Measurements from ENCODE around the gene RPTN.
"Not testable (repeated sequence)": the region's sequence is repeated elsewhere in the genome, so short reads cannot be mapped to it uniquely, and the experiment has no call there.

The RPTN gene

GRCh38 chr1:152165286-152166077 lies 6.5 kb upstream of the RPTN start:
- Histone ChIP-seq H3K27ac (ENCODE audit: insufficient read depth, low read depth, low read length, poor library complexity, severe bottlenecking) (no peak overlapping the region), H3K4me1 (ENCODE audit: control insufficient read depth, insufficient read depth, low read length) (no peaks in the 10 kb centered on the region), H3K36me3 (ENCODE audit: control insufficient read depth, insufficient read depth, low read length) (no peaks in the 10 kb centered on the region), H3K27me3 (ENCODE audit: control insufficient read depth, insufficient read depth, low read length, poor library complexity, severe bottlenecking) (no peaks in the 10 kb centered on the region), H3K9me3 (ENCODE audit: control insufficient read depth, low read length) (peaks cover 4% of the 10 kb centered on the region), H3K4me3 (ENCODE audit: insufficient read depth, low read depth, low read length) (no peak overlapping the region)
- WGBS, 2 experiments, result 77 to 81% methylated on average over 4 of the region's 4 CpGs

- 57 to 67% methylated on average over 2 of the region's 2 CpGs for WGBS, 2 experiments
- Histone ChIP-seq H3K4me3 (ENCODE audit: insufficient read depth, low read depth, low read length) (no peak overlapping the region), H3K9me3 (ENCODE audit: control insufficient read depth, low read length) (peaks cover 4% of the 10 kb centered on the region), H3K4me1 (ENCODE audit: control insufficient read depth, insufficient read depth, low read length) (no peaks in the 10 kb centered on the region), H3K27me3 (ENCODE audit: control insufficient read depth, insufficient read depth, low read length, poor library complexity, severe bottlenecking) (no peaks in the 10 kb centered on the region), H3K27ac (ENCODE audit: insufficient read depth, low read depth, low read length, poor library complexity, severe bottlenecking) (no peak overlapping the region), H3K36me3 (ENCODE audit: control insufficient read depth, insufficient read depth, low read length) (no peaks in the 10 kb centered on the region)
These were observed 5.6 kb upstream of the RPTN start for GRCh38 chr1:152164517-152165136.

- no peak overlapping the region for H3K4me3 ChIP-seq (ENCODE audit: insufficient read depth, low read depth, low read length)
- H3K4me1 ChIP-seq (ENCODE audit: control insufficient read depth, insufficient read depth, low read length), result no peaks in the 10 kb centered on the region
- H3K27me3 ChIP-seq (ENCODE audit: control insufficient read depth, insufficient read depth, low read length, poor library complexity, severe bottlenecking), result no peaks in the 10 kb centered on the region
- H3K9me3 ChIP-seq (ENCODE audit: control insufficient read depth, low read length), result peaks cover 4% of the 10 kb centered on the region
- H3K36me3 ChIP-seq (ENCODE audit: control insufficient read depth, insufficient read depth, low read length), result no peaks in the 10 kb centered on the region
- 71 to 79% methylated on average over 1 of the region's 1 CpG for WGBS, 2 experiments
- no peak overlapping the region for H3K27ac ChIP-seq (ENCODE audit: insufficient read depth, low read depth, low read length, poor library complexity, severe bottlenecking)
These were observed 3.9 kb upstream of the RPTN start for GRCh38 chr1:152162792-152163463.

- Histone ChIP-seq H3K36me3 (ENCODE audit: control insufficient read depth, insufficient read depth, low read length) (no peaks in the 10 kb centered on the region), H3K4me1 (ENCODE audit: control insufficient read depth, insufficient read depth, low read length) (no peaks in the 10 kb centered on the region), H3K27ac (ENCODE audit: insufficient read depth, low read depth, low read length, poor library complexity, severe bottlenecking) (no peak overlapping the region), H3K4me3 (ENCODE audit: insufficient read depth, low read depth, low read length) (no peak overlapping the region), H3K9me3 (ENCODE audit: control insufficient read depth, low read length) (peaks cover 4% of the 10 kb centered on the region), H3K27me3 (ENCODE audit: control insufficient read depth, insufficient read depth, low read length, poor library complexity, severe bottlenecking) (no peaks in the 10 kb centered on the region)
- WGBS, 2 experiments, result 55 to 69% methylated on average over 3 of the region's 3 CpGs
These were observed 1.5 kb upstream of the RPTN start for GRCh38 chr1:152160576-152160975.

GRCh38 chr1:152153996-152154395 lies 5.0 kb downstream of the RPTN start:
- no peaks in the 10 kb centered on the region for H3K36me3 ChIP-seq (ENCODE audit: control insufficient read depth, insufficient read depth, low read length)
- peaks cover 4% of the 10 kb centered on the region for H3K9me3 ChIP-seq (ENCODE audit: control insufficient read depth, low read length)
- H3K27me3 ChIP-seq (ENCODE audit: control insufficient read depth, insufficient read depth, low read length, poor library complexity, severe bottlenecking), result no peaks in the 10 kb centered on the region
- no peak overlapping the region for H3K27ac ChIP-seq (ENCODE audit: insufficient read depth, low read depth, low read length, poor library complexity, severe bottlenecking)
- no peaks in the 10 kb centered on the region for H3K4me1 ChIP-seq (ENCODE audit: control insufficient read depth, insufficient read depth, low read length)
- no peak overlapping the region for H3K4me3 ChIP-seq (ENCODE audit: insufficient read depth, low read depth, low read length)
- 69 to 71% methylated on average over 3 of the region's 3 CpGs for WGBS, 2 experiments

- no peak overlapping the region for H3K27ac ChIP-seq (ENCODE audit: insufficient read depth, low read depth, low read length, poor library complexity, severe bottlenecking)
- WGBS, 2 experiments, result 40 to 47% methylated on average over 2 of the region's 2 CpGs
- peaks cover 4% of the 10 kb centered on the region for H3K9me3 ChIP-seq (ENCODE audit: control insufficient read depth, low read length)
These were observed 7.4 kb downstream of the RPTN start for GRCh38 chr1:152151646-152152045.

GRCh38 chr1:152148981-152149380 lies 10.0 kb downstream of the RPTN start:
- no peaks in the 10 kb centered on the region for H3K4me1 ChIP-seq (ENCODE audit: control insufficient read depth, insufficient read depth, low read length)
- no peaks in the 10 kb centered on the region for H3K36me3 ChIP-seq (ENCODE audit: control insufficient read depth, insufficient read depth, low read length)
- H3K4me3 ChIP-seq (ENCODE audit: insufficient read depth, low read depth, low read length), result no peak overlapping the region
- 33 to 60% methylated on average over 1 of the region's 1 CpG for WGBS, 2 experiments
- H3K27ac ChIP-seq (ENCODE audit: insufficient read depth, low read depth, low read length, poor library complexity, severe bottlenecking), result no peak overlapping the region
- no peaks in the 10 kb centered on the region for H3K27me3 ChIP-seq (ENCODE audit: control insufficient read depth, insufficient read depth, low read length, poor library complexity, severe bottlenecking)
- H3K9me3 ChIP-seq (ENCODE audit: control insufficient read depth, low read length), result peaks cover 4% of the 10 kb centered on the region

More at GRCh38 chr1:152151646-152152045, 7.4 kb downstream of the RPTN start:
- no peak overlapping the region for H3K4me3 ChIP-seq (ENCODE audit: insufficient read depth, low read depth, low read length)
- no peaks in the 10 kb centered on the region for H3K27me3 ChIP-seq (ENCODE audit: control insufficient read depth, insufficient read depth, low read length, poor library complexity, severe bottlenecking)
- H3K36me3 ChIP-seq (ENCODE audit: control insufficient read depth, insufficient read depth, low read length), result no peaks in the 10 kb centered on the region
- H3K4me1 ChIP-seq (ENCODE audit: control insufficient read depth, insufficient read depth, low read length), result no peaks in the 10 kb centered on the region

GRCh38 chr1:152148051-152148450 lies 11.0 kb downstream of the RPTN start:
- H3K4me3 ChIP-seq (ENCODE audit: insufficient read depth, low read depth, low read length), result no peak overlapping the region
- H3K27me3 ChIP-seq (ENCODE audit: control insufficient read depth, insufficient read depth, low read length, poor library complexity, severe bottlenecking), result no peaks in the 10 kb centered on the region
- H3K36me3 ChIP-seq (ENCODE audit: control insufficient read depth, insufficient read depth, low read length), result no peaks in the 10 kb centered on the region
- H3K4me1 ChIP-seq (ENCODE audit: control insufficient read depth, insufficient read depth, low read length), result no peaks in the 10 kb centered on the region
- H3K27ac ChIP-seq (ENCODE audit: insufficient read depth, low read depth, low read length, poor library complexity, severe bottlenecking), result no peak overlapping the region
- H3K9me3 ChIP-seq (ENCODE audit: control insufficient read depth, low read length), result peaks cover 4% of the 10 kb centered on the region
- 50 to 52% methylated on average over 3 of the region's 3 CpGs for WGBS, 2 experiments

- Histone ChIP-seq H3K4me3 (ENCODE audit: insufficient read depth, low read depth, low read length) (no peak overlapping the region), H3K4me1 (ENCODE audit: control insufficient read depth, insufficient read depth, low read length) (no peaks in the 10 kb centered on the region), H3K36me3 (ENCODE audit: control insufficient read depth, insufficient read depth, low read length) (no peaks in the 10 kb centered on the region), H3K9me3 (ENCODE audit: control insufficient read depth, low read length) (peaks cover 4% of the 10 kb centered on the region), H3K27ac (ENCODE audit: insufficient read depth, low read depth, low read length, poor library complexity, severe bottlenecking) (no peak overlapping the region), H3K27me3 (ENCODE audit: control insufficient read depth, insufficient read depth, low read length, poor library complexity, severe bottlenecking) (no peaks in the 10 kb centered on the region)
- 73 to 81% methylated on average over 4 of the region's 4 CpGs for WGBS, 2 experiments
These were observed 13.3 kb downstream of the RPTN start for GRCh38 chr1:152145769-152146168.

GRCh38 chr1:152144674-152145183 lies 14.3 kb downstream of the RPTN start:
- not testable (repeated sequence) for H3K4me3 ChIP-seq (ENCODE audit: insufficient read depth, low read depth, low read length); H3K27me3 ChIP-seq (ENCODE audit: control insufficient read depth, insufficient read depth, low read length, poor library complexity, severe bottlenecking); H3K9me3 ChIP-seq (ENCODE audit: control insufficient read depth, low read length); H3K36me3 ChIP-seq (ENCODE audit: control insufficient read depth, insufficient read depth, low read length); H3K4me1 ChIP-seq (ENCODE audit: control insufficient read depth, insufficient read depth, low read length); H3K27ac ChIP-seq (ENCODE audit: insufficient read depth, low read depth, low read length, poor library complexity, severe bottlenecking)
- WGBS, 2 experiments, result 90 to 91% methylated on average over 22 to 25 of the region's 25 CpGs
